ENCODE results near the gene BMPR1A. TPM values are rescaled to one million over a fixed set of nuclear protein-coding genes. Genes with fewer than 3 reads are reported as not detected.

BMPR1A gene
- total RNA-seq, 1 experiment from 2014 or later: 104 TPM

Other genes starting within 250 kb of the BMPR1A start
- gene WAPL, start 234.8 kb upstream of the BMPR1A start, total RNA-seq (2021): 41.7 to 48.0 TPM (median 41.8 TPM) in 3 replicates
- not detected in 3 replicates for gene OPN4, start 102.1 kb upstream of the BMPR1A start, total RNA-seq (2021)
- 0.42 to 0.96 TPM (median 0.46 TPM) in 3 replicates for gene LDB3, start 88.1 kb upstream of the BMPR1A start, total RNA-seq (2021)
- 1.7 to 2.8 TPM (median 2.4 TPM) in 3 replicates for gene MMRN2, start 201.0 kb downstream of the BMPR1A start, total RNA-seq (2021)
- 8.4 to 14.3 TPM (median 12.0 TPM) in 3 replicates for gene SNCG, start 202.0 kb downstream of the BMPR1A start, total RNA-seq (2021)
- gene ADIRF, start 211.9 kb downstream of the BMPR1A start, total RNA-seq (2021): 0.30 to 1.0 TPM (median 0.70 TPM) in 3 replicates